ENCODE results near the gene COL27A1.

DNA sequence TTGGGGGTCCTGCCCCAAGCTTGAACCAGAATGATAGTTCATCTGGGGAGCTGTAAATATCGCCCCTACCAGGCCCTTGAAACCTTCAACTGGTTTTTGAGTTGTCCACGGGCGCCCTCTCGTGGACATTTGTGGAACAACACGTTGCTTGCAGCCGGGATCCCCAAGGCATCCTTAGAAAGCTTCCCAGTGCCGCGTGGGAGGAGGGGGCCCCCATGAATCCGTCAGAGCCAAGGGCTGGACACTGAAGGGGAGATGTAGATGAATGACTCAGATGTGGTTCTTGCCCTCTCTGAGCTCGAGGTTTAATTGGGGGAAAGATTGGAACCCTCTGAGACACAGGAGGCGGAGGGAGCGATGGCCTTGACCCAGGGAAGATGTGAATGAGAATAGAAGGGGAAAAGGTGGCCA lies 135.7 kb downstream of the COL27A1 start:
- TF ChIP-seq, protein P1, sequence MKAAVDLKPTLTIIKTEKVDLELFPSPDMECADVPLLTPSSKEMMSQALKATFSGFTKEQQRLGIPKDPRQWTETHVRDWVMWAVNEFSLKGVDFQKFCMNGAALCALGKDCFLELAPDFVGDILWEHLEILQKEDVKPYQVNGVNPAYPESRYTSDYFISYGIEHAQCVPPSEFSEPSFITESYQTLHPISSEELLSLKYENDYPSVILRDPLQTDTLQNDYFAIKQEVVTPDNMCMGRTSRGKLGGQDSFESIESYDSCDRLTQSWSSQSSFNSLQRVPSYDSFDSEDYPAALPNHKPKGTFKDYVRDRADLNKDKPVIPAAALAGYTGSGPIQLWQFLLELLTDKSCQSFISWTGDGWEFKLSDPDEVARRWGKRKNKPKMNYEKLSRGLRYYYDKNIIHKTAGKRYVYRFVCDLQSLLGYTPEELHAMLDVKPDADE (conservative IDR thresholded peaks at IDR 0.05; ENCODE audit: control insufficient read depth, low read depth, low read length), result no peak
- no peak for TF ChIP-seq MTA3 (IDR thresholded peaks at IDR 0.05; ENCODE audit: borderline replicate concordance)
- TF ChIP-seq TAF15 (IDR thresholded peaks at IDR 0.05; ENCODE audit: low read depth, low read length), result no peak
- no peak for TF ChIP-seq PBX2 (CRISPR knock-in tag; IDR thresholded peaks at IDR 0.05; ENCODE audit: low read depth)
- no peak for TF ChIP-seq PBX2 (tag; conservative IDR thresholded peaks at IDR 0.05; ENCODE audit: low read depth)
- no peak for TF ChIP-seq NONO (IDR thresholded peaks at IDR 0.05; ENCODE audit: low read depth in 2 of 2, low read length in 1 of 2)
- no peak for TF ChIP-seq EP400 (IDR thresholded peaks at IDR 0.05)
- TF ChIP-seq, protein P2, sequence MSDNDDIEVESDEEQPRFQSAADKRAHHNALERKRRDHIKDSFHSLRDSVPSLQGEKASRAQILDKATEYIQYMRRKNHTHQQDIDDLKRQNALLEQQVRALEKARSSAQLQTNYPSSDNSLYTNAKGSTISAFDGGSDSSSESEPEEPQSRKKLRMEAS (CRISPR knock-in tag; IDR thresholded peaks at IDR 0.05), result no peak
- TF ChIP-seq CTCF (IDR thresholded peaks at IDR 0.05 in 2 of 3, conservative IDR thresholded peaks at IDR 0.05 in 1 of 3; ENCODE audit: insufficient read depth in 2 of 3, low read depth in 1 of 3, low read length in 3 of 3), result peak; percentile 86 to 89 (median 89)
- no peak for TF ChIP-seq ZNF3 (CRISPR knock-in tag; IDR thresholded peaks at IDR 0.05)
- TF ChIP-seq MCM7 (IDR thresholded peaks at IDR 0.05), result no peak
- TF ChIP-seq XRCC3 (IDR thresholded peaks at IDR 0.05), result no peak
- no peak for TF ChIP-seq RHOXF2B (CRISPR knock-in tag; conservative IDR thresholded peaks at IDR 0.05)
- TF ChIP-seq SAP30 (IDR thresholded peaks at IDR 0.05; ENCODE audit: borderline replicate concordance, insufficient read depth, low read depth, low read length, poor library complexity, severe bottlenecking), result no peak
- TF ChIP-seq, protein P3, sequence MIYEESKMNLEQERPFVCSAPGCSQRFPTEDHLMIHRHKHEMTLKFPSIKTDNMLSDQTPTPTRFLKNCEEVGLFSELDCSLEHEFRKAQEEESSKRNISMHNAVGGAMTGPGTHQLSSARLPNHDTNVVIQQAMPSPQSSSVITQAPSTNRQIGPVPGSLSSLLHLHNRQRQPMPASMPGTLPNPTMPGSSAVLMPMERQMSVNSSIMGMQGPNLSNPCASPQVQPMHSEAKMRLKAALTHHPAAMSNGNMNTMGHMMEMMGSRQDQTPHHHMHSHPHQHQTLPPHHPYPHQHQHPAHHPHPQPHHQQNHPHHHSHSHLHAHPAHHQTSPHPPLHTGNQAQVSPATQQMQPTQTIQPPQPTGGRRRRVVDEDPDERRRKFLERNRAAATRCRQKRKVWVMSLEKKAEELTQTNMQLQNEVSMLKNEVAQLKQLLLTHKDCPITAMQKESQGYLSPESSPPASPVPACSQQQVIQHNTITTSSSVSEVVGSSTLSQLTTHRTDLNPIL (CRISPR knock-in tag; IDR thresholded peaks at IDR 0.05), result no peak

Data from K562 (cell line).